Right cardiac atrium (tissue), 5 donors: ENCODE data around the gene GAB2. TPM values are rescaled to one million over a fixed set of nuclear protein-coding genes. Genes with fewer than 3 reads are reported as not detected.
A peak's percentile ranks its signal among the peaks of the same experiment; 100 is the strongest.

ENCODE experiments used
- ATAC-seq, 2 donors: fragments of 200-7000 bp; cut with Tn5 transposase; one replicate each; pipeline versions ENCODE4 v1.8.0 to v1.9.1; 2020; ENCODE audit warnings: moderate library complexity in 2 of 2, mild to moderate bottlenecking in 1 of 2
- DNase-seq, 3 donors: peaks; one replicate each; pipeline ENCODE4 v3.0.0-alpha.2; 2020
- H3K27ac ChIP-seq: one replicate; pipeline ENCODE4 v1.5.1; 2013; ENCODE audit warnings: mild to moderate bottlenecking, low read length, control low read depth, moderate library complexity
- H3K27me3 ChIP-seq: one replicate; pipeline ENCODE4 v1.6.1; 2013; ENCODE audit not compliant: control insufficient read depth, insufficient read depth
- H3K4me1 ChIP-seq: one replicate; pipeline ENCODE4 v1.6.1; 2013; ENCODE audit warnings: low read length; ENCODE audit not compliant: control insufficient read depth, insufficient read depth
- H3K4me3 ChIP-seq: one replicate; pipeline ENCODE4 v1.5.1; 2013; ENCODE audit warnings: low read length, control low read depth
- H3K9me3 ChIP-seq: one replicate; pipeline ENCODE4 v1.6.1; 2013; ENCODE audit warnings: low read length; ENCODE audit not compliant: control insufficient read depth
- WGBS: extraction: QIAGEN DNeasy Blood & Tissue Kit; methylation state at CpG from one replicate; pipeline ENCODE4 v1.1.7; 2013; 5-methylcytosine and 5-hydroxymethylcytosine counted together
- intact Hi-C, 4 donors: fragments of 100-400 bp; cut with DNase I; formaldehyde crosslinking; loops; one replicate each; pipeline versions ENCODE4 v1.11.0 to v1.14.0; 2022 to 2023
- polyA plus RNA-seq: library from polyadenylated mRNA; stranded (reverse); fragments of 200-250 nt; gene quantifications from one replicate; pipeline ENCODE4 v1.2.3, GENCODE V29; 2013
- total RNA-seq, 4 donors: library from RNA; stranded (reverse); fragmentation: NEBNext Ultra II Directional; extraction: Animal tissue kit (Norgen Biotek cat#: 25700); gene quantifications; one replicate each; pipeline ENCODE4 v1.2.1, GENCODE V29; 2021
- donor health status: healthy with polysubstance abuse.
- donor health status: DM: no; HTN: yes; CAD: no.
- donor health status: DM: no; HTN: no; CAD: no.
- donor health status: DM: no; HTN: yes; CAD: no; lungs with severe emphysema.
- donor health status: DM: yes; HTN: yes; CAD: no.

Gene GAB2
- total and polyA plus RNA-seq, 5 donors, result 7.5 to 37.3 (median 23.4) TPM

DNA sequence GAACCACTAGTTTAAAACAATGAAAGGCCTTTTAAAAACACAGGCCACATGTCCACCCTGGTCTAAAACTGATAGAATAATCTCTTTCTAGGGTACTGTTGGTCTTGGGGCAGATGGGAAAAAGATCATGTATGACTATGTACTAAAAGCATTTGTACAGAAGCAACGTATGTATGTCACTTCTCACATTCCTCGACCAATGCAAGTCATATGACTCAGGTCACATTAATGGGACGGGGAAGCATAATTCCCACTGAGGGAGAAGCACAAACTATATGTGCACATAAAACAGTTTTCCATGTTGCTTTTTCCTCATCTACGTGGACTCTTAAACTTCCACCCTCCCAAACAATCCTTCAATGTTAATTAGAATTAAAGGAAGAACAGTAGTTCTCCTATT lies 32.2 kb upstream of the GAB2 start:
- Histone ChIP-seq H3K4me3 (no peak overlapping the region), H3K4me1 (no peaks in the 10 kb centered on the region), H3K9me3 (no peaks in the 10 kb centered on the region), H3K27me3 (no peaks in the 10 kb centered on the region), H3K27ac (no peak overlapping the region)
- intact Hi-C loops, result no loop called here
- WGBS, result 89% methylated on average over 4 of the region's 4 CpGs
- ATAC-seq (no peak), DNase-seq (no peak)

DNA sequence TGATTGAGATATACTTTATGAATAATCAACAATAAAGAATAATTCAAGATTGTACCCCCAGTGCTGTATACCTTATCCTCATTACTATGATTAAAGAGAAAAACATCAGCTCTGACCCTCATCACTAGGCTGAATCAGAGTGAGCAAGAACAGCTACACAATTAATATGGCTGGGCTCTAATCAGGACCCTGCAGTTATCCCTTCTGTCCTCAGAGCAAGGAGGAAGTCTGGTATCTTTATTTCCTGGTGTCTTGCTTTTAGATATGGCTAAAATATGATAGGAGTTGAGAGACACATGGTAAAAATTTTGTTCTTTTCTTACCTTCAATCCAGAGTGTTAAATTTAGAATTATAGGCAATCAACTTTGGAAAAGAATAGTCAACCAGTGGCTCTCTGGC lies 28.6 kb upstream of the GAB2 start:
- Histone ChIP-seq H3K27me3 (no peaks in the 10 kb centered on the region), H3K4me3 (no peak overlapping the region), H3K27ac (no peak overlapping the region), H3K9me3 (no peaks in the 10 kb centered on the region), H3K4me1 (no peaks in the 10 kb centered on the region)
- DNase-seq (no peak), ATAC-seq (no peak)
- intact Hi-C loops, result no loop called here

DNA sequence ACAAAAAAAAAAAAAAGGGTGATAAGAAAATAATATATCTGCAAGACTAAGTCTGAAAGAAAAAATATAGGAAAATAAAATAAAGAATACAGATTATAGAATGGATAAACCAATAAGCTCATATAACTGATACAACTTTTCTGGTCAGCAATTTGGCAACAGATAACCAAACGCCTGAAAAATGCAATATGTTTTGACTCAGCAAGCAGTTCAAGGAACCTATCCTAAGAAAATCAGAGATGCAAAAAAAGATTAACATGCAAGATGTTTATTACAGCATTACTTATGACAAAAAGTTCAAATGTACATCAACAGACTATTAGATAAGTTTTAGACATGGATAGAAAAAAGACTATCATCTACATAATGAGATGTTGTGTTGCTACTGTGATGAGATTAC lies 27.1 kb upstream of the GAB2 start:
- intact Hi-C loops, result no loop called here
- Histone ChIP-seq H3K27ac (no peak overlapping the region), H3K4me3 (no peak overlapping the region), H3K4me1 (no peaks in the 10 kb centered on the region), H3K27me3 (no peaks in the 10 kb centered on the region), H3K9me3 (no peaks in the 10 kb centered on the region)
- WGBS, result 88% methylated on average over 1 of the region's 1 CpG
- DNase-seq (no peak), ATAC-seq (no peak)

DNA sequence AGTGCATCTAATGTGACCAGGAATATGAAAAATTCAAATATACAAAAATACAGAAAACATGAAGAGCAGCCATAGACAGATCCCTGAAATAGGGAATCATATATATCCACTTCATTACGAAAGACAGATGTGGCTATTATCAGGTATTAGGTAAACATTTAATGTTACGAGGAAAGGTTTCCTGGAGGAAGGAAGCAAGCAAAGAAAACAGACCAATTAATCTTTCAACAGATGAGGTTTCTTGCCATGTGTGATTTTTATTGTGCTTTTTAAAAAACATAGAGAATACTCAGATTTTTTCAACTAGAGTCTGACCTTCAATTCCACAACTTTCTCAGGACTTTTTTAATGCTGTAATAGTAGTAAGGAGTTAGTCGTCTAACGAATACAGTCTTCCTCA lies 24.3 kb upstream of the GAB2 start:
- no peak for ATAC-seq
- Histone ChIP-seq H3K4me3 (no peak overlapping the region), H3K27me3 (no peaks in the 10 kb centered on the region), H3K9me3 (no peaks in the 10 kb centered on the region), H3K27ac (no peak overlapping the region), H3K4me1 (no peaks in the 10 kb centered on the region)
- WGBS, result 80% methylated on average over 4 of the region's 4 CpGs
- no peak for DNase-seq
- intact Hi-C loops, result no loop called here

DNA sequence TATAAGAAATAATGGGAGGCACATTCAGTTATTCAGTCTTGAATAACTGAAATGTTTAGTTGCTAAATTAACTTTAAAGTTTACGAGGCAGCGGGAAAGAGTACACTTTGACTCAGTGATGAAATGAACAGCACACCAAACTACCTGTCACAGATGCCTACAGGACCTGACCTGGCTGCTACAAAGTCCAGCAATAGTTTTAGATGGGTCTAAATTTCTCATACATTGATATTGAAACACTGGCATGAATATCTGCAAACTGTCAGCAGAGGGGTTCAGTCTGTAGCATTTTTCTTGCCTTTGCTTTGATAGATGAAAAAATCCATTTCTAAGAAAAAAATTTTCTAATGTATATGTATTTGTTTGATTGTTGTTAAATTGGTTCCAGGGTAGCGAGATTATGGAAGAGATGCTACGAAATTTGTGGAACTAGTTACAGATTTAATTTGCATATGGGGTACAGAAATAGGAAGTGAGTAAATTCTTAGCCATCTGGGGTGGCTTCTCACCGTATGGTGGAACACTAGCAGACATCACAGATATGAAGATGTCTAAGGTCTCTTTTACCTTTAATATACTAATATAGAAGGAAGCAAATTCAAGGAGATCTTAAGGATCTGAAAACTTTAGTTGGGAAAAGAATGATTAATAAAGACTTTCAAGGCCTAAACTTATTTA lies 20.8 kb upstream of the GAB2 start:
- DNase-seq, result no peak
- no peaks in the 10 kb centered on the region for H3K9me3 ChIP-seq
- H3K27me3 ChIP-seq, result no peaks in the 10 kb centered on the region
- intact Hi-C loops, result no loop called here
- WGBS, result 70% methylated on average over 5 of the region's 5 CpGs
- H3K4me3 ChIP-seq, result no peak overlapping the region
- ATAC-seq, result no peak
- no peaks in the 10 kb centered on the region for H3K4me1 ChIP-seq
- H3K27ac ChIP-seq, result no peak overlapping the region

DNA sequence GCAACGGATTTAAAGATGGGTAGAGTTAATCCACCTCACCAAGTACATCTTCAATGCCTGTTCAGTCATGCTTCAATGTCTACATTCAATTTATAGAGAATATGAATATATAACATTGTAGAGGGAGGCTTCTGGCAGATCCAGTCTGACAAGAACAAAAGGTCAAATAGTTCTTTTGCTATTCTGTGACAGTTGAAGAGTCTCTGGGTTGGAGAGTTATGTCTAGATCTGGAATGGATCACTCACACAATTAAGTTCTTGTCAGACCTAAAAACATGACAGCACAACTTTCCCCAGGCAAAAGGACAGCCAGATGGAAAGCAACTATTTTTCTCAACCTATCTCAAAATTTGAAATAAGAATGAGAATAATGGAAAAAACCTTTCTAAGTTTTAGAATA lies 15.3 kb upstream of the GAB2 start:
- WGBS, result 42% methylated on average over 1 of the region's 1 CpG
- ATAC-seq (no peak), DNase-seq (no peak)
- Histone ChIP-seq H3K4me1 (no peaks in the 10 kb centered on the region), H3K9me3 (no peaks in the 10 kb centered on the region), H3K27ac (no peak overlapping the region), H3K4me3 (no peak overlapping the region), H3K27me3 (no peaks in the 10 kb centered on the region)
- intact Hi-C loops, result no loop called here

DNA sequence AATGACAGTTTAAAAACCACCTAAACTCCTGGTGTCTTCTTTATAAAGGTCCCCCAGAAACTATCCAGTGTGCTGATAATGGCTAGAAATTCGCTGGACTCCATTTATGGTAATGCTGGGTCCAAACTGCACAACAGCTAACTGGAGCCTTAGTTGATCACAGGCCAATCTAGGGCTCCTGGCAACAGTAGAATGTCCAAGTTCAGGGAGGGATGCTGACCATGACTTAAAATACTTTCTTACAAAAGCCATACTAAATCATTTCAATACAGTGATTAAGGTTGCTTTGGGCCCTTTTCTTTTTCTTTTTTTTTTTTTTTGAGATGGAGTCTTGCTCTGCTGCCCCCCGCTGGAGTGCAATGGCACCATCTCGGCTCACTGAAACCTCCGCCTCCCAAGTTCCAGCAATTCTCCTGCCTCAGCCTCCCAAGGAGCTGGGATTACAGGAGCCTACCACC lies 14.5 kb upstream of the GAB2 start:
- peak in 2 of 3 donors; percentile 45 to 59 for DNase-seq
- Histone ChIP-seq H3K27ac (no peak overlapping the region), H3K27me3 (no peaks in the 10 kb centered on the region), H3K9me3 (no peaks in the 10 kb centered on the region), H3K4me1 (no peaks in the 10 kb centered on the region), H3K4me3 (no peak overlapping the region)
- ATAC-seq, result peak in 1 of 2 donors; percentile 47
- WGBS, result 80% methylated on average over 4 of the region's 4 CpGs
- intact Hi-C loops, result no loop called here

DNA sequence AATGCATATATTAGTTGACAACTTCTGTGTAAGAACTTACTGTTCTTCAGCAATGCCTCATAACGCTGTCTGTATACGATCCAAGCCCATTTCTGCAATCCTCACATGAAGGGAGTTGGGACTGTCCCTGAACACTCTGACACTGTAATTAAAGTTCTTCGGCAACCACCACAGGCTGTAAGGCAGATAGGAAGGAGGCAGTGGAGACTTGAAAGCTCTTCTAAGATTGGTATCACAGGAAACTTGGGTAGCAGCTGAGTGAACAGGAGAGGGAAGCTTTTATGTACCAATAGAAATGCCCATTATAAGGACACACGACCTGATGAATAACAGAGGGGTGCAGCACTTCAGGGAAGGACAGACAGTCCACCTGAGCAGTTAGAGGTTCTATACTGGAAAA lies 12.0 kb upstream of the GAB2 start:
- ATAC-seq (no peak), DNase-seq (no peak)
- Histone ChIP-seq H3K4me3 (no peak overlapping the region), H3K27me3 (no peaks in the 10 kb centered on the region), H3K27ac (no peak overlapping the region), H3K4me1 (no peaks in the 10 kb centered on the region), H3K9me3 (no peaks in the 10 kb centered on the region)
- 66% methylated on average over 4 of the region's 4 CpGs for WGBS
- intact Hi-C loops, result loop anchor here in 3 of 4 donors (10.0 kb wide), 1 partner anchor 135 kb away; no protein-coding TSS in a partner anchor

DNA sequence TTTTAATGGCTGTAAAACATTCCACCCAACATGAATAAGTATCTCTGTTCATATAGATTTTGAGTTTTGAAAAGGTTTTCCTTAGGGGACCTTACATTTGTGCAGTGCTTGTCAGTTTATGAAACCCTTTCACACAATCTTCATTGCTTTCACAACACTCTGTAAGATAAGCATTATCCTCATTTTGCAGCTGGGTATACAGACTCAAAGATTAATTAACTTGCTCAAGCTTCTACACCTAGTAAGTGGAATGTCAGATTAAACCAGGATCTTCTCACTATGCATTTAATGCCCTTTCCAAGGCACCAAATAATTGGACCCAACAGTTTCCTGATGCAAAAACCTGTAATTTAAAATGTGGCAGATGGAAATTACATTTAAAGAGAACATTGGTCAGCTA lies 11.6 kb upstream of the GAB2 start:
- ATAC-seq (no peak), DNase-seq (no peak)
- Histone ChIP-seq H3K27me3 (no peaks in the 10 kb centered on the region), H3K27ac (no peak overlapping the region), H3K9me3 (no peaks in the 10 kb centered on the region), H3K4me1 (no peaks in the 10 kb centered on the region), H3K4me3 (no peak overlapping the region)
- intact Hi-C loops, result loop anchor here in 3 of 4 donors (10.0 kb wide), 1 partner anchor 136 kb away; no protein-coding TSS in a partner anchor

DNA sequence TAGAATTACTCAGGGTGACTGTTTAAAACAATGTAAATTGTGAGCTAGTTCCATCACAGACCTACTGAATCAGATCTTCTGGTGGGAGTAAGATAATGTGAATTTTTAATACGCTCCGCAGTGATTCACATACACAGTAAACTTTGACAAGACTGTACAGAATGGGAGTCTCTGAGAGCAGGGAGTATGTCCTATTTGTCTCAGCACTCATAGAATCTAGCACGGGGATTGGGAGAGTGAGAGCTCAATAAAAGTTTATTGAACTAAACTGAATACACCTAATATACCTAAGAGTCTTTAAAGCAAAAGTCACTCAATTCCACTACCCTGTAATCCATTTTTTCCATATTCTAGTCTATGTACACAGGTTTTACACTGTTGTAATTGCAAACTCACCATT lies 11.2 kb upstream of the GAB2 start:
- Histone ChIP-seq H3K27me3 (no peaks in the 10 kb centered on the region), H3K27ac (no peak overlapping the region), H3K9me3 (no peaks in the 10 kb centered on the region), H3K4me1 (no peaks in the 10 kb centered on the region), H3K4me3 (no peak overlapping the region)
- intact Hi-C loops, result loop anchor here in 3 of 4 donors (10.0 kb wide), 1 partner anchor 136 kb away; no protein-coding TSS in a partner anchor
- ATAC-seq (no peak), DNase-seq (no peak)
- WGBS, result 91% methylated on average over 3 of the region's 3 CpGs

DNA sequence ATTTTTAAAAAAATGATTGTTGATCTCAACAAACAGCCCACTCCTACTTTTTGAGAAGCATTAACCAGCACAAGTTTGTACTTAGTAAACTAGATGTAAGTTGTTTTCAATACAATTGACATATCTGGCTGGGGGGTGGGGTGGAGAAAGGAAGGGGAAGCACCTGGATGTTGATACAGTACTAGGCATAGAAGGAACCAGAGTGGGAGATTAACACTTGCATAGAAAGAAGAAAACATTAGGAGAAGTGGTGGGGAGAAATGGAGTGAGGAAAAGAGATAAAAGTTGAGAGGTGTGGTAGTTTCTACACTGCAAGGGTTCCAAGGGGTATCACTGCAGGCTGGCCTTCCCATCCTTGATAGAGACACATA lies 10.6 kb upstream of the GAB2 start:
- Histone ChIP-seq H3K9me3 (no peaks in the 10 kb centered on the region), H3K27ac (no peak overlapping the region), H3K4me3 (no peak overlapping the region), H3K4me1 (no peaks in the 10 kb centered on the region), H3K27me3 (no peaks in the 10 kb centered on the region)
- ATAC-seq, result no peak
- no peak for DNase-seq
- intact Hi-C loops, result loop anchor here in 3 of 4 donors (10.0 kb wide), 1 partner anchor 137 kb away; no protein-coding TSS in a partner anchor
